NCI-H2107 (cell line): ENCODE data around the gene PTDSS2.
A peak's percentile ranks its signal among the peaks of the same experiment; 100 is the strongest.
"Not testable (repeated sequence)": the region's sequence is repeated elsewhere in the genome, so short reads cannot be mapped to it uniquely, and the experiment has no call there.

Source experiments
- DNase-seq: peaks from one replicate; lab custom pipeline; 2025; lab: John Stamatoyannopoulos, UW

Gene PTDSS2

GRCh38 chr11:506238-506994 lies 56.3 kb downstream of the PTDSS2 start:
- DNase-seq, result peak; percentile 93

DNA sequence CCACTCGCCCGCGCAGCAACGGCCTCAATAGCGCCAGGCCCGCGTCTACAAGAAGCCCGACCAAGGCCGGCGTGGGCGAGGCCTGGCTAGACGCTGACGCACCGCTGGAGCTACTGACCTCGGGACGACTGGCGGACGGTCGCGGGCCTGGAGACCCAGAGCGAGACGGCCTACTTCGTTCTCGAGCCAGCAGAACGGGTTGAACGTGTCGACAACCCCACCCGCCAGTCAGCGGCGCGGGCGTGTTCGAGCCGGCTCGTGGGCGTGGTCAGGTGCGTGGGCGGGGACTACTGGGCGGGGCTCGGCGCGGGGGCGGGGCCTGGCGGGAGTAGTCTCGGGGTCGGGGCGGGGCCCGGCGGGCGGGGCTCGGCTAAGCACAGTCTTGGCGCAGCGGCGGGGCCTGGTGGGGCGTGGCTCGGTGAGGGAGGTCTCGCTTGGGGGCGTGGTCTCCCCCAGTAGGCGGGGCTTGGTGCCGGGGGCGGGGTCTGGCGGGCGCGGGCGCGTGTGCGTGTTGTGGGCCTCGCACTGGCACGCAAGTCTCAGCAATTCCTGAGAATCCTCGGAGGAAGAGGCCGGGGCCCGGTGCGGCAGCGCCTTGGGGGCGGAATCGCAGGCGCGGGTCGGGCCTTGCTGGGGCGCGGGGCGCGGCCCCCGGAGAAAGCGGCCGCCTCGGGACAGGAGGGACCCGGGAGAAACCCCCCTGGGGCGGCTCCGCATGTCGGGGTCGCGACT lies 57.1 kb downstream of the PTDSS2 start, which contains the start of gene RNH1:
RNH1 (minus strand) TSS at position 248 of the 732 bp plus-strand sequence. CDS start 5,080 bp downstream, outside the sequence.
- DNase-seq, result peak; percentile 79

- no peak for DNase-seq
Measured at GRCh38 chr11:507727-508515, 57.8 kb downstream of the PTDSS2 start.

GRCh38 chr11:508956-509355 lies 58.9 kb downstream of the PTDSS2 start:
- no peak for DNase-seq

- DNase-seq, result no peak
Measured at GRCh38 chr11:512761-513595, 62.9 kb downstream of the PTDSS2 start.

DNA sequence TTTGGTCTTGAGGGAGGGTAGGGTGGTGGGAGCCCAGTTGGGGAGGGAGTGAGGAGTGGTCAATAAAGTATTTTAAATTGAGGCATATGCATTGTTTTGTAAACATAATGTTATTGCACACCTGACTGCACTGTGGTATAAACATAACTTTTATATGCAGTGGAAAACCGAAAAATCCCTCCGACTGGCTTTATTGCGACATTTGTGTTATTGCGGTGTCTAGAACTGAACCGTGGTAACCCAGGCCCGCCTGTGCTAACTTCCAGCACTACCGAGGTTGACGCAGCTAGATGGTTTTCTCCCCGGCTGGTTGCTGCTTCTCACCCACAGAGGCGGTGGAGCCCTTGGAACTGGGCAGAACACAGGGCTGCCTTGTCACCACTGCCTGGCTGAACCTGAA lies 64.5 kb downstream of the PTDSS2 start:
- no peak for DNase-seq

DNA sequence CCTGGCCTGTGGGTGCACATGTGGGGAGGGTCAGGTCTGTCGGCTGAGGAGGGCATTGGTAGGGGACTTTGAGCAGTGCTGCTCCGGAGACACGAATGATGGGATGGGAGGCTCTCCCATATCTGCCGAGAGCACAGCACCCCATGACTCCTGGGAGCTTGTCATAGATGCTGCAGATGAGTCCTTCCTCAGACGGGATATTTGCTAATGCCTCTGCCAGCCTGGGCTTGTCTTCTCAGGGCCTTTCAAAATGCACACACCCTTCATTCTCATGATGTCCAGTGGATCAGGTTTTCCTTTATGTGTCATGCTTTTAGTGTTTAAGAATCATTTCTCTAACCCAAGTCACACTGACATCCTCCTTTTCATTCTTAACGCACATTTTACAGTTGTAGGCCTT lies 65.1 kb downstream of the PTDSS2 start:
- DNase-seq, result no peak

DNA sequence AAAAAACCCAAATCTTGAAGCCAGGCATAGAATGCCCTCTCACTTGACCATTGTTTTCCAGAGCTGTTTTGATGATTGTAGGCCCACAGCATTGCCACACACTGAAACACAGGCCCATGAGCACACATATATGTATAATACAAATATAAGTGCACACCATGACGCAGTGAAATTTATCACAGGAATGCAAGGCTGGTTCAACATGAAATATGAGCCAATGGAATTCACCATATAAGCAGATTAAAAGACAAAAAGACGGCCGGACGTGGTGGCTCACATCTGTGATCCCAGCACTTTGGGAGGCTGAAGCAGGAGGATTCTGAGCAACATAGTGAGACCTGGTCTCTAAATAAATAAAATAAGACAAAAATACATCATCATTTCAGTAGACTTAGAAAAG lies 66.3 kb downstream of the PTDSS2 start:
- DNase-seq, result no peak

DNA sequence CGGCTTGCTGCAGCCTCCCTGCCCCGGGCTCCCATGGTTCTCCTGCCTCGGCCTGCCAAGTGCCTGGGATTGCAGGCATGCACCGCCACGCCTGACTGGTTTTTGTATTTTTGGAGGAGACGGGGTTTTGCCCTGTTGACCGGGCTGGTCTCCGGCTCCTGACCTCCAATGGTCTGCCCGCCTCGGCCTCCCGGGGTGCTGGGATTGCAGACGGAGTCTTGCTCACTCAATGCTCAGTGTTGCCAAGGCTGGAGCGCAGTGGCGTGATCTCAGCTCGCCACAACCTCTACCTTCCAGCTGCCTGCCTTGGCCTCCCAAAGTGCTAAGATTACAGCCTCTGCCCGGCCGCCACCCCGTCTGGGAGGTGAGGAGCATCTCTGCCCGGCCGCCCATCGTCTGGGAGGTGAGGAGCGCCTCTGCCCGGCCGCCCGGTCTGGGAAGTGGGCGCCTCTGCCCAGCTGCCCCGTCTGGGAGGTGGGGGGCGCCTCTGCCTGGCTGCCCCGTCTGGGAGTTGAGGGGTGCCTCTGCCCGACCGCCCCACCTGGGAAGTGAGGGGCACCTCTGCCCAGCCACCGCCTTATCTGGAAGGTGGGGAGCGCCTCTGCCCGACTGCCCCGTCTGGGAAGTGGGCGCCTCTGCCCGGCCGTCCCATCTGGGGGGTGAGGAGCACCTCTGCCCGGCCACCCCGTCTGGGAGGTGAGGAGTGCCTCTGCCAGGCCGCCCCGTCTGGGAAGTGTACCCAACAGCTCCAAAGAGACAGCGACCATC lies 67.0 kb downstream of the PTDSS2 start:
- not testable (repeated sequence) for DNase-seq

GRCh38 chr11:518463-519202 lies 68.6 kb downstream of the PTDSS2 start:
- DNase-seq, result no peak

DNA sequence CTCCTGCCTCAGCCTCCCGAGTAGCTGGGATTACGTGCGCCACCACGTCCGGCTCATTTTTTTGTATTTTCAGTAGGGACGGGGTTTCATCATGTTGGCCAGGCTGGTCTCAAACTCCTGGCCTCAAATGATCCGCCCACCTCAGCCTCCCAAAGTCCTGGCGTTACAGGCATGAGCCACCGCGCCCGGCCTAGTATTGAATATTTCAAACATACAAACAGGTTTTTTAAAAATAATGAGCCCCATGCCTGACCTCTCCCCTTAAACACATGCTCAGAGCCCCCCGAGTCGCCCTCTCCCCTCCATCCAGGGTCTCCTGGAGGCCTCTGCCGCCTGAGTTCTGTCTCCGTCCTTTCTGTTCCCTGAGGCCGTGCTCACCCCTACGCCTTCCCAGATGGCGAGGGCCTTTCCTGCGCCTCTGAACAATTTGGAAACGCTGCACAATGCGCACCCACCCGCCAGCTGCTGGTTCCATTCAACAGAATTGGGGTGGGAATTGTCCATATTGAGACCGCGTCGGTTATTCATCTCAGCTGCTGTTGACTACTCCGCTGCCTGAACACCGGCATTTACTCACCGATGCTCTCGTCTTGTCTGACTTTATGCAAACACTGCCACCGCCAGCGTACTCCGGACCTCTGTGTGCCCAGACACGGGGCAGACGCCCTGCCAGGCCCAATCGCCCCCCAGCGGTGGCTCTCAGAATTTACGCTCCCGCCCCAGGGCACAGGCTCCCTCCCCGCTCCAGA lies 70.5 kb downstream of the PTDSS2 start:
- no peak for DNase-seq

GRCh38 chr11:521177-521688 lies 71.2 kb downstream of the PTDSS2 start:
- no peak for DNase-seq

DNA sequence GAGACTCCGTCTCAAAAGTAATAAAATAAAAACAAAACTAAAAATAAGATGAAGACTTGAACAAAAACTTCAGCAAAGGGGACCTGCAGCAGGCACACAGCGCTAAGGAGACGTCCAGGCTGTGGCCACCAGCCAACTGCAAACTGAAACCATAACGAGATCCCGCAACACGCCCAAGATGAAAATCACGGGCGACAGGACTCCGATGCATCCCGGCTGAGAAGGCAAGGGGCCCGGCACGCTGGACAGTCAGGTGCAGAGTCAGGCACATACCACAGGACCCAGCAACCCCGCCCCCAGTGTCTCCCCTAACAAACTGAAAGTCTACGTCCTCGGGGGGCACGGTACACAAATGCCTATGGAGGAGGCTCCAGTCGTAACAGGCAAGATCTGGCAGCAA lies 76.1 kb downstream of the PTDSS2 start:
- no peak for DNase-seq

- DNase-seq, result no peak
Measured at GRCh38 chr11:528166-528814, 78.2 kb downstream of the PTDSS2 start.

GRCh38 chr11:528815-529727 lies 79.0 kb downstream of the PTDSS2 start:
- no peak for DNase-seq

- no peak for DNase-seq
Measured at GRCh38 chr11:529728-530411, 79.8 kb downstream of the PTDSS2 start.
